IPS-NIHi11 (cell line): Measurements from ENCODE around the gene TPRX2.
"Not testable (repeated sequence)": the region's sequence is repeated elsewhere in the genome, so short reads cannot be mapped to it uniquely, and the experiment has no call there.

ENCODE experiments used
- DNase-seq: peaks from one replicate; pipeline ENCODE4 v3.0.0; 2012; ENCODE audit warnings: mixed read lengths, low spot score

Gene TPRX2, protein sequence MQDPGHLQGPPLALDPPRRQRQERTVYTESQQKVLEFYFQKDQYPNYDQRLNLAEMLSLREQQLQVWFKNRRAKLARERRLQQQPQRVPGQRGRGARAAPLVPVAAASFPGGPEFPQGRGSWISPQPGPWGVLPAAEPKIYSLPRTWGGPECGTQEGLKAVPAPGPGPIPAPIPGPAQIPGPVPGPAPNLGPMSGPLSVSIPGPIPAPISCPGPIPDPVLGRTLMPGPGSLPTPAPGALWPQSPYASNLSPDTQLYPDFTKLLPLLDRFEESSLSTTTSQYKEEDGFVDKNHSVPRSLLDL

DNA sequence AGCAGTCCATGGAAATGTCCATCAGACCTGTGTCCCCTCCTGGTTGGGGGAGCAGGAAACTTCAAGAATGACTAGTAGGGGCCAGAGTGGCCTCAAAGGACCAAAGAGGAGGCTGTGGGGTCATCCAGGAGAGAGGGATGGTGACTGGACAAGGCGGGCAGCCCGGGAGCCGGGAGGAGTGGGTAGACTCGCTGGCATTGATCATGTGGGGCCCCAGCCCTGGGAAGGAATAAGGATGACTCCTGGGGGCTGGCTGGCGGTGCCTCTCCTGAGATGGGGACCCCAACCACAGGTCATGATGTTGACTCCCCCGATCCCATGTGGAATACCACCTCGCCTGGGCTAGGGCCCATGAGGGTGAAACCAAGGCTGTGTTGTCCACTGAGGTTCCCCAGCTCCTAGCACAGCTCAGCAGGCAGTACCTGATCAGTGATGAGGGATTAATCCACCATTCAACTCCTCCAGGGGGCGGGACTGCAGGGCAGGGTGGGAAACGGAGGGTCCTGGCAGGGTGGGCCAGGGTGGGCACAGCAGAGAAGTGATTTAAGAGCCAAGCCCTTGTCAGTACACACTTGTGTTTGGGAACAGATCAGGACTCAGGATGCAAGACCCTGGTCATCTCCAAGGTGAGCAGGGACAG, at the start of gene TPRX2:
Gene TPRX2, plus strand, starts transcription at position 590 of the 640 bp plus-strand sequence. Its CDS starts 12 bp downstream, at position 602.
- not testable (repeated sequence) for DNase-seq

DNA sequence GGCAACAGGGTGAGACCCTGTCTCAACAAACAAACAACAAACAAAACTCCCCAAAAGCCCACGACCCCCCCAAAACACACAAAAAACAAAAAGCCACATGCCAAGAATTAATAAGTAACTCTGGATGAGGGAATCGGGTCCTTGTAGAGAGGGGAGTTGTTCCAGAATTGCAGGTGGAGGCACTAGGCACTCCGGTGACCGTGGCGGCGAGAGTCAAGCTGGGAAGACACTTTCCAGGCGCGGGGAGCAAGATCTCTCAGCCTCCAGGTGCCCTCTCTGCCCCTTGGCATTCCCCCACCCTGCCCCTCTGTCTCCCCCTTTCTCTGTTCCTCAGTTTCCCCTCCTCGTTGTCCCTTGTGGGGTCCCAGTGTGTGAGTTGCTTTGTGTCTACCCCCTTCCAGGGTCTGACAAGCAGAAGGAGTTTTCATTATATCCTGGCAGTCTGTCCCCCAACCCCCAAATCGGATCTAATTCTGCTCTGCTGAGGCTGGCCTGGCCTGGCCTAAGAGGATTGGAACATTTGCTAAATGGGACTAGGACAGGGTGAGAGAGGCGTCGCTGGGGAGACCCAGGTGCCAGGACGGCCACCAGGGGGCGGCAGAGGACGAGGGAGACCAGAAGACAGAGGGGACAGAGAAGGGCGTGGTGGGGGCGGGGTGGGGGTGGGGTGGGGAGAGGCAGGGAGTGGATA, 45.6 kb upstream of the TPRX2 start:
- DNase-seq = peak; percentile 89

DNA sequence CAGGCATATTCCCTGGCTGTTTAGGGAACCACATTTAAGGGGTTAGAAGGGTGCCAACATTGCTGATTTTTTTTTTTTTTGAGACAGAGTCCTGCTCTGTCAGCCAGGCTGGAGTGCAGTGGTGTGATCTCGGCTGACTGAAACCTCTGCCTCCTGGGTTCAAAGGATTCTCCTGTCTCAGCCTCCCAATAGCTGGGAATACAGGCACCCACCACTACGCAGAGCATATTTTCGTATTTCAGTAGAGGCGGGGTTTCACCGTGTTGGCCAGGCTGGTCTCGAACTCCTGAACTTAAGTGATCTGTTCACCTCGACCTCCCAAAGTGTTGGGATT, 45.1 kb upstream of the TPRX2 start:
- DNase-seq = no peak

DNA sequence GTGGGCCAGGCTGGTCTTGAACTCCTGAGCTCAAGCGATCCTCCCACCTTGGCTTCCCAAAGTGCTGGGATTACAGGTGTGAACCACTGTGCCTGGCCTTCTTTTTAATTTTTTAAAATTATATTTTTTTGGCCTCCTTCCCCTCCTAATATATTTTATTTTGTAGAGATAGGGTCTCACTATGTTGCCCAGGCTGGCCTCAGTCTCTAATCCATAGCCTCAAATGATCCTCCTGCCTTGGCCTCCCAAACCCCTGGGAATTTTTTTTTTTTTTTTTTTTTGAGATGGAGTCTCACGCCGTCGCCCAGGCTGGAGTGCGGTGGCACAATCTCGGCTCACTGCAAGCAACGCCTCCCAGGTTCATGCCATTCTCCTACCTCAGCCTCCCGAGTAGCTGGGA, 42.8 kb upstream of the TPRX2 start:
- not testable (repeated sequence) for DNase-seq

DNA sequence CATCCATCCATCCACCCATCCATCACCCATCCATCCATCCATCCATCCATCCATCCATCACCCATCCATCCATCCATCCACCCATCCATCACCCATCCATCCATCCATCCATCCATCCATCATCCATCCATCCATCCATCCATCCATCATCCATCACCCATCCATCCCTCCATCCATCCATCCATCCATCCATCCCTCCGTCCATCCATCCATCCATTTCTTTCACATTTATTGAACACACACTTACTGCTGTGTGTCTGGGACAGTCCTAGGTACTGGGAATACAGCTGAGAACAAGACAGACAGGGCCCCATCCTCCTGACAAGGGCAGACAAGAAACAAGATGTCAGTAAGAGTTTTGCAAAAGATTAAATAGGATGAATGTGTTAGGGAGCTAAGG, 40.8 kb upstream of the TPRX2 start:
- DNase-seq = not testable (repeated sequence)

DNA sequence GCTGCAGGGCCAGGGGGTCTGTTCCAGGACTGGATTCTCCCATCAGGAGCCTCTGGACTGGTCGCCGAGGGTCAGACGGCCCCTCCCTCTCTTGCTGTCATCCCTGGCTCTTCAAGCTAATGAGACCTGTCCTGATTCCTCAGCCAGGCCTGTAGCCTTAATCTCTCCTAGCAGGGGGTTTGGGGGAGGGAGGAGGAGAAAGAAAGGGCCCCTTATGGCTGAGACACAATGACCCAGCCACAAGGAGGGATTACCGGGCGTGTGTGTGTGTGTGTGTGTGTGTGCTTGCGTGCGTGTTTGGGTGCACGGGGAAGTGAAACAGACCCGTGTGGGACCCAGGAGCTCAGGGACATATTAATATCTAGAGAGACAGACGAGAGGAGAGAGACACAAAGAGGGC, 39.2 kb upstream of the TPRX2 start:
- DNase-seq = peak; percentile 70

DNA sequence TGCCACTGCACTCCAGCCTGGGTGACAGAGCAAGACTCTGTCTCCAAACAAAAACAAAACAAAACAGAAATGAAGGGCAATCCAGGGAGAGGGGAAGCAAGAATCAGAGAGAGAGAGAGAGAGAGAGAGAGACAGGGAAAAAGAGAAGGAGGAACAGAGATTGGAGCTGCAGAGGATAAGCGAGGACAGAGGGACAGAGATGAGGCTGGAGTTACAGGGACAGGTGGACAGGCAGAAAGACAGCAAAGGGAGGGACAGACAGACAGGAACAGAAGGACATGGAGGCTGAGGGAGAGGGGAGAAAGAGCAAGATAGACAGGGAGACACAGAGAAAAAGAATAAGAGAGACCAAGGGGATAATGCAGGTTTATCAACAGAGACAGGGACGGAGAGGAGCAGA, 38.6 kb upstream of the TPRX2 start:
- DNase-seq = no peak

DNA sequence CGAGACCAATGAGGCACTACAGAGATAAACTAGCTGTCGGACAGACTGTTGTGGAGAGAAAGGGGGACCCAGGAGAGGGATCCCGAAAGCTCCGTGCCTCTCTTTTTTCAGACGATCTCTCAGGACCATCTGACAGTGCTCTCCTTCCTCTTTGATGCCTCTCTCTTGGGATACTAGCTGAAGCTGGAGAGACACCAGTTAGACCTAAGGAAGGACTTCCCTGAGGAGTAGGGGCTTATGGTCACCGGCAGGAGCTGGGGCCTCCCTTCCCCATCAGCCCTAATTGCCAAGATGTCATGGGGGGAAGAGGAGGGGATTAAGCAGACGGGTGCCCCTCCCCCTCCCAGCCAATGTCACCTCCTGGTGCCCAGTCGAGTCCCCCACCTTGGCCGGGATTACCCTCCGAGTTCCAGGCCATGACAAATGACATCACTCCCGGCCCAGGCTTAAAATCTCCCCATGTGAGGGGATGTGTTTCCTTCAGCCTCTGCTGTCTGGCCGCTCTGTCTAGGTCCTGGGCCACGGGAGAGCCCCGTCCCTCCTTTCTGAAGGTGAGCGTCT, 37.5 kb upstream of the TPRX2 start, which contains the start of gene CRX:
Gene CRX, plus strand, starts transcription at position 478 of the 561 bp plus-strand sequence. CDS start 12,507 bp downstream, outside the sequence.
- DNase-seq = no peak

DNA sequence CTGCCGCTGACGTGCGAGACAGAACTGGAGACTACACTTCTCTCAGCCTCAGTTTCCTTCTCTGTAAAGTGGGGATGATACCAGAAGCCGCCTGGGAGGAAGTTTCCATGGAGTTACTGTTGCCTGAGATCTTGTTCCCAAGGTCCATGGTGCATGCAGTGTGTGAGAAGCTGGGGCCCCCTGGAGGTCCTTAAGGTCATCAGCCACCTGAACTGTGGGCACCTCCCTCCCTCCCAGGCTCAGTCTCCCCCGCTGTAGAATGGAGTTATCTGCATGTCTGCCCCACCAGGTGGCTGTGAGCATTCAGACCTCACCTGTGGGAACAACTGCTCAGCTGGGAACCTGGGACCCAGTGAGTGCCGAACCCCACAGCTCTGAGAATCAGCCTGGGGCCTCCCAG, 34.6 kb upstream of the TPRX2 start:
- no peak for DNase-seq

DNA sequence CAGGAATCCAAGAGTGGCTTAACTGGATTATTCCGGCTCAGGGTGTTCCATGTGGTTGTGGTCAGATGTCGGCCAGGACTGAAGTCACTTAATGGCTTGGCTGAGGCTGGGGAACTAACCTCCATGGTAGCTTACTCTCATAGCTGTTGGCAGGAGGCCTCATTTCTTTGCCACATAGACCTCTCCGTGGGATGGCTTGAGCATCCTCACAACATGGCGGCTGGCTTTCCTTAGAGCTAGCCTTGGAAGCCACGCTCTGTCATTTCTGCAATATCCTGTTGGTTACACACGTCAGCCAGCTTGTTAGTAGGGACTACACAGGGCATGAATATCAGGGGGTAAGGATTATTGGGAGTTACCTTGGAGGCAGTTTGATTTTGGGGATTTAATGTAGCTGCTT, 32.2 kb upstream of the TPRX2 start:
- no peak for DNase-seq

DNA sequence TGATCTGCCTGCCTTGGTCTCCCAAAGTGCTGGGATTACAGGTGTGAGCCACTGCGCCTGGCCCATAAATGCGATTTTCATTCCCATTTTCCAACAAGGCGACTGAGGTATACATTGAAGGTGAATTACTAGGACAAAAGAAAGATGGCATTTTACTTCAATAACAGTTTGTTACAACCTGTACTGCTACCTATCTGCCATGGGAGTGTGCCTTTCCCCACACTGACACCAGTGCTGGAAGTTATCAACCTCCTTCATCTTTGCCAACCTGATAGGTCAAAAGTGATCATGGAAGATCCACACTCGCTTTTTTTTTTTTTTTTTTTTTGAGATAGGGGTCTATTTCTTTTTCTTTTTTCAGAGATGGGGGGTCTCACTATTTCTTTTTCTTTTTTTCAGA, 26.3 kb upstream of the TPRX2 start:
- DNase-seq = no peak

DNA sequence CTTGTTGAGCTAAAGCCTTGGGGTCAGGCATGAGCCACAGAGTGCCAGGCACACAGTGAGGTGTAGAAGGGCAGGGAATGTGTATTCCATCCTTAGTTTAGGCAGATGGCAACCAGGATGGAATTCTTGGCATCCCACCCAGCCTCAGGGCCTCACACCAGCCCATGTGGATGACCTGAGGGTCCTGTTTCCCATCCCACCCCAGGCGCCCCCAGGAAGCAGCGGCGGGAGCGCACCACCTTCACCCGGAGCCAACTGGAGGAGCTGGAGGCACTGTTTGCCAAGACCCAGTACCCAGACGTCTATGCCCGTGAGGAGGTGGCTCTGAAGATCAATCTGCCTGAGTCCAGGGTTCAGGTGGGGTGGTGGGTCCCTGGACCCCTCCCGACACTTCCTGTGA, 23.0 kb upstream of the TPRX2 start:
- no peak for DNase-seq

DNA sequence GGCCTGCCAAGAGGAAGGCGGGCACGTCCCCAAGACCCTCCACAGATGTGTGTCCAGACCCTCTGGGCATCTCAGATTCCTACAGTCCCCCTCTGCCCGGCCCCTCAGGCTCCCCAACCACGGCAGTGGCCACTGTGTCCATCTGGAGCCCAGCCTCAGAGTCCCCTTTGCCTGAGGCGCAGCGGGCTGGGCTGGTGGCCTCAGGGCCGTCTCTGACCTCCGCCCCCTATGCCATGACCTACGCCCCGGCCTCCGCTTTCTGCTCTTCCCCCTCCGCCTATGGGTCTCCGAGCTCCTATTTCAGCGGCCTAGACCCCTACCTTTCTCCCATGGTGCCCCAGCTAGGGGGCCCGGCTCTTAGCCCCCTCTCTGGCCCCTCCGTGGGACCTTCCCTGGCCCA, 19.6 kb upstream of the TPRX2 start:
- DNase-seq = no peak

DNA sequence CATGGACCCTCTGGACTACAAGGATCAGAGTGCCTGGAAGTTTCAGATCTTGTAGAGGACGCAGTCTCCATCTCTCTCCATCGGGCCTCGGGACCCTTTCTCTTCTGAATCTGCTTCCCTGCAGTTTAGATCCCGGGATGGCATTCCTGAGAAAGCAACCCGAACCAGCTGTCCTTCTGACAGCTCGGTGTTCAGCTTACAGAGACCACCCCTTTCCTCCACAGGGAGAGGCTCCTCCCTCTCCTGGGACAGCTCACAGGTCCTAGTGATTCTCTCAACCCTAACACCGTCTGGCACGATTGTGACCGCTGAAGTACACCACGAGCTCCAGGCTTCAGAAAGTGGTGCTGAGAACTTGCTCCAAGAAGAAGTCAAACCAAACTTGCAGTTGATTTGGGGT, 19.1 kb upstream of the TPRX2 start:
- DNase-seq = peak; percentile 63

DNA sequence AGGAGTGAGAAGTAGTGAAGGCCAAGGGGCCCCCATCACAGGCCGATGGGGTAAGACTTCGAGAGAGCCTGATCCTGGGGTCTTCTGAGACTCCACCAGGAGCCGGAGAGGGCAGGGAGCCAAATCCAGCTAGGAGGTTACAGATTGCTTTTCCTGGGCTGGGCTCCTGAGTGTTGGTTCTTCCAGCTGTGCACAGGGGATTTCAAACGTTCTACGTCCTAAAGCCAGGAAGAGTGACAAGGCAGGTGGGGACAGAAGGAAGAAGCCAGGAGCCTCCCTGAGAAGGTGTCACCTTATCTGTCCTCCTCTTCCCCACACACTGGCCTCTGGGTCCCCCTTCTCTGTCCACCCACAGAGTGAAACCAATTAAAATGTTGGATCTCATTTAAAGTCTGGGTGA, 16.1 kb upstream of the TPRX2 start:
- no peak for DNase-seq

DNA sequence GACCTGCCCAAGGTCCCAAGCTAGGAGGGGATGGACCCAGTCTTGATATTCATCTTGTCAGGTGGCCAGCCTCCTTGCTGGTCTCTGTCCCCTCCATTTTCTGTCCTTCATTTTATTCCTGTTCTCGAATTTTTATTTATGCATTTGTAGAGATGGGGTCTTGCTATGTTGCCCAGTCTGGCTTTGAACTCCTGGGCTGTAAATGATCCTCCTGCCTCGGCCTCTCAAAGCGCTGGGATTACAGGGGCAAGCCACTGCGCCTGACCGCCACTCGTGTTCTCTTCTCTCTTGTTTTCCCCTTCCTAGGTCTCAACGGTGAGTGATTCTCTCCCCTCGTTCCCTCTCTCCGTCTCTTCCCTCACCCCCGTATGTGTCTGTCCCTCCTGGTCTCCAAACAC, 10.6 kb upstream of the TPRX2 start:
- no peak for DNase-seq

DNA sequence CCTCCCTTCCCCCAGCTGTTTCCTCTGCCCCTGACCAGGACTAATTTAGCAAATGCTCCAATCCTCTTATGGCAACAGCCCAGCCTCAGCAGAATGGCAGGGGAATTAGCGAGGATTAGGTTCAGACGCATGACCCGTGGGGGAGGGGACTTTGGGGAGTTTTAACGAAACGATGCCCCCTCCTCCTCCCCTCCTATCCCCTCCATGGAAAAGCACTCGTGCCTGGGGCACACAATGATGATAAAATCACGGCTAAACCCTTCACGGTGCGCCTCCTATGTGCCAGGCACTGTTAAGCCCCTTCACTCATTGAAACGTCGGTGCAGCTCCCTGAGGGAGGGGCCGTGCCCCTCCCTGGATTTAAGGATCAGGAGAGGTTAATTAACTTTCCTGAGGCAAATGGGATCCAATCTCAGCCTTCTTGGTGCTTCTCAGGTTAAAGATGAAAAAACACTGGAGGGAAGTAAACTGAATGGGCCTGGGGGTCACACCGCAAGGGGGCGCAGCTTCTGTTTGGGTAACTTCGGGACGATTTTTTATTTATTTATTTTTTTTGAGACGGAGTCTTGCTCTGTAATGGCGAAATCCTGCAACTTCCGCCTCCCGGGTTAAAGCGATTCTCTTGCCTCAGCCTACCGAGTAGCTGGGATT, 10.1 kb upstream of the TPRX2 start:
- DNase-seq = peak; percentile 31

DNA sequence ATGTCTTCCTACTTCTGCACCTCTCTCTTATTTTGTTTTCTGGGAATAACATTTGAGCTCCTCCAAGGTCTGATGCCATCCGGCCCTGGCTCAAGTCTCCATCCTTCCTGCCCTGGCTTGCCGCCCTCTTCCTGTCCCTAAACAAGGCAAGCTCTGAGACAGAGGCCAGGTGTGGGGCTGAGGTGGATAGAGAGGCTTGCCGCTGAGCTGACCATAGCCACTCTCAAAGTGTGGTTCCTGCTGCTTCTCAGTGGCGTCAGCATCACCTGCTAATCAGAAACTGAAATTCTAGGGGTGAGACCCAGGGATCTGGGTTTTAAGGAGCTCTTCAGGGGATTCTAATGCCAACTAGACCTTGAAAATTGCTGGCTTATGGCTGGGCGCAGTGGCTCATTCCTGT, 6.0 kb upstream of the TPRX2 start:
- DNase-seq = no peak

DNA sequence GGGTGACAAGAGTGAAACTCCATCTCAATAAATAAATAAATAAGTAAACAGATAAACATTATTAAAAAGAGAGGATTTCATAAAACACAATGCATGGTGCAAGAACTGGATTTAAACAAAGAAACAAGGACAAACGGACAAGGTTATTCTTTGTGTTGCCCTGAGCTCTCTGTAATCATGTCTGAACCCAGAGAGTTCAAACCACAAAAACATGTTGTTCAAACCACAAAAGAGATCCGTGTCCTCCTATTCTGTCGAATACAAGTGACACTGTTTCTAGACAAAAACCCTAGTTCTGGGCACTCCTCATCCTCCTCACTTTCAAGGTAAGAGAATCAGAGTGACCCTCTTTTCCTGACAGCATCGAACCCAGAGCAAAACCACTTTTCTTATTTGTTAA, 4.6 kb upstream of the TPRX2 start:
- no peak for DNase-seq

DNA sequence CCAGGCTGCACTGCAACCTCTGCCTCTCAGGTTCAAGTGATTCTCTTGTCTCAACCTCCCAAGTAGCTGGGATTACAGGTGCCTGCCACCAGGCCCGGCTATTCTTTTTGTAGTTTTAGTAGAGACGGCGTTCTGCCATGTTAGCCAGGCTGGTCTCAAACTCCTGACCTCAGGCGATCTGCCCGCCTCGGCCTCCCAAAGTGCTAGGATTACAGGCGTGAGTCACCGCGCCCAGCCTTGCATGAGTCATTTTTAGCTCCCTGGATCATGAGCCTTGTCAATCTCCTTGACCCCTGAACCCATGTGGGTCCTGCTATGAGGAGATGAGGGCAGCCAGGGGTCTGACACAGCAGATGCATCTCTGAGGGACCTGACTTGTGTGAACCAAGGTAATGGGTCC, 804 bp upstream of the TPRX2 start:
- DNase-seq = not testable (repeated sequence)

DNA sequence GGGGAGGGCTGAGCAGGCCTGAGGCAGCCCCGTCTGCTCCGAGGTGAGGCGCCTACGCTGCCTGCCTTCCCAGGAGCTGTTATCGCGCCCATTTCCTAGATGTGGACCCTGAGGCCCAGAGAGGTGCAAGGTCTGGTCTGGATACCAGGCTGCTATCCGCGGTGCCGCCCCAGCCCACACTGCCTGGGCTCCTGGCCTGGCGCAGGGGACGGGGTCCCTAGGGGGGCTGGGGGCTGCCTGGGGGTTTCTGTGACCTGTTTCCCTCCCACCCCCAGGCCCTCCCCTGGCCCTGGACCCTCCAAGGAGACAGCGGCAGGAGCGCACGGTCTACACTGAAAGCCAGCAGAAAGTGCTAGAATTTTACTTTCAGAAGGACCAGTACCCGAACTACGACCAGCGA, 803 bp downstream of the TPRX2 start:
- DNase-seq = not testable (repeated sequence)

DNA sequence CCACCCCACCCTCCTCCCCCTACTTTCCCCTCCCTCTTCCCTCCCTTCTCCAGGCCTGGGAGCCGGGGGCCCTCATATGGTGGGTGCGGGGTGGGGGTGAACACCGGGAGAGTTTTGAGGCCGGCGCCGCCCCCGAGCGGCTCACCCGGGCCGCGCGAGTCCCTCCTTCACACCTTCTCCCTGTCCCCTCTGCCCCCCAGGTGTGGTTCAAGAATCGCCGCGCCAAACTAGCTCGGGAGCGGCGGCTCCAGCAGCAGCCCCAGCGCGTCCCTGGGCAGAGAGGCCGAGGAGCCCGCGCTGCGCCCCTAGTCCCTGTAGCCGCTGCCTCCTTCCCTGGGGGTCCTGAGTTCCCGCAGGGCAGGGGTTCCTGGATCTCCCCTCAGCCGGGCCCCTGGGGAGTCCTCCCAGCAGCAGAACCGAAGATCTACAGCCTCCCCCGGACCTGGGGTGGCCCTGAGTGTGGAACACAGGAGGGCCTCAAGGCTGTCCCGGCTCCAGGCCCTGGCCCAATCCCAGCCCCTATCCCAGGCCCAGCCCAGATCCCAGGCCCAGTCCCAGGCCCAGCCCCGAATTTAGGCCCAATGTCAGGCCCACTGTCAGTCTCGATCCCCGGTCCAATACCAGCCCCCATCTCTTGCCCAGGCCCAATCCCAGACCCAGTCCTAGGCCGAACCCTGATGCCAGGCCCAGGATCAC, 1.7 kb downstream of the TPRX2 start:
- no peak for DNase-seq
